ENCODE data around the gene CMYA5.

- no peak for TF ChIP-seq SUZ12 (IDR thresholded peaks at IDR 0.05; ENCODE audit: extremely low read depth, insufficient read depth, insufficient read length)
- no peak for TF ChIP-seq ZNF274 (IDR thresholded peaks at IDR 0.05; ENCODE audit: low read depth, low read length)
- TF ChIP-seq YY1 (IDR thresholded peaks at IDR 0.05; ENCODE audit: insufficient read depth, insufficient read length): no peak
Measured at GRCh38 chr5:79703381-79703645, 13.7 kb downstream of the CMYA5 start.

Measured in NT2/D1 (cell line).